HG03025 (cell line): ENCODE data around the gene LRSAM1.

ENCODE experiments used
- ATAC-seq: cut with Tn5 transposase; IDR thresholded peaks from one replicate; pipeline ENCODE4 v1.9.1; 2021; ENCODE audit warnings: mild to moderate bottlenecking, moderate library complexity; ENCODE audit not compliant: unreplicated experiment, low FRiP score

The LRSAM1 gene

DNA sequence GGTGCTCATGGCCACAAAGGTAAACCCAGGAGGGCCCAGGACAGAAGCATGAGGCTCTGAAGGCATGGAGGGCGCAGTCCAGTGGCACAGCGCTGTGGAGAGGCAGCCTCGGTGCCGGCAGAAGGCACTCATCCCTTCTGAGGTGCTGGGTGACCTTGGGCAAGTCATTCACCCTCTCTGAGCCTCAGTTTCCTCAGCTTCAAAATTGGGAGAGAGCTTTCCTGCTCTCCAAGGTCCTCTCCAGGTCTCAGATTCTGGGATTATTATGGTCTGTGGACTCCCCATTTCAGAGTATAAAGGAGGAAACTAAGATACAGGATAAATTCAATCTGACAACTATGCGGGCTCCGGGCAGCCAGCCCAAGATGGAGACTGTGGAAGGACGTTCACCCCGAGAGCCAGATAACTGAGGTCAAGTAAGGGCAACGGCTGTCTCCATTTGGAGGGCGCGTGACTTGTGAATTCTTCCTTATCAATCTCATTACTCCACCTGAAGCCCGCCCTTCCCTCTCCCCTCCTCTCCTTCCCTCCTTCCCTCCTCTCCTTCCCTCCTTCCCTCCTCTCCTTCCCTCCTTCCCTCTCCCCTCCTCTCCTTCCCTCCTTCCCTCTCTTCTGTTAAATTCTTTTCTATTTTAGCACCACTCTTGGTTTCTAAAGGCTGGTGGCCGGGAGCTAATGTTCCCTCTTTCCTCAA, 58.1 kb downstream of the LRSAM1 start:
- no peak for ATAC-seq

DNA sequence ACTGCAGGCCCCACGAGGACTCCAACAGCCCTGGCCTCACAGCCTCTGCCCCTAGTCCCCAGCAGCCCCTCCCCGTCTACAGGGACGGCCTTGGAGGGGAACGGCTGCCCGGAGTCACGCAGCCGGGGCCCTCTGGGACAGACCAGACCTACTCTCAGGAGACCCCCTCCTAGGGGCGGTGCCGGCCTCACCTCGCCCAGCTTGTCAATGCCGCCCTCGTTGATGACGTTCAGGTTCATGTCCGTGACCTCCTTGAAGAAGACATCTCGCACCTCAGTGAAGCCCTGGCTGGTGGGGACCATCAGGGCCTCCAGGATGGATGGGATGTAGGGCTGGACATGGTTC, 58.6 kb downstream of the LRSAM1 start:
- no peak for ATAC-seq

DNA sequence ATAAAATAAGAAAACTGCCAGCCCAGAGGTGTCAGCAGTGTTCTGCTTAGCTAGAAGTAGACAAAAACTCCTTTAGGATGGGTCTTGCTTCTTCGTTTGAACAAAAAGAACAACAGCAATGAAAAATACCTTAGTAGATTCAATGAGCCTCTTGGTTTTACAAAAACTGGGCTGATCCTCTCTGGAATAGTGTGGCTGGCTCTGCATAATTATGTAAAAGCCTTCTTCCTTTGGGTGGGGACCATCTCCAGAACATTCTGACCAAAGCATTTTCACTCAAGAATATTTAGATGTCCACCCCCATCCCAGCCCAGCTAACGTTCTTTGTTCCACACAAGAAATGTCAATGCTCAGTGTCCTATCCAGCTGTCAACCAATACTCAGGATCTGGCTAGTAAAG, 63.2 kb downstream of the LRSAM1 start:
- ATAC-seq: no peak

DNA sequence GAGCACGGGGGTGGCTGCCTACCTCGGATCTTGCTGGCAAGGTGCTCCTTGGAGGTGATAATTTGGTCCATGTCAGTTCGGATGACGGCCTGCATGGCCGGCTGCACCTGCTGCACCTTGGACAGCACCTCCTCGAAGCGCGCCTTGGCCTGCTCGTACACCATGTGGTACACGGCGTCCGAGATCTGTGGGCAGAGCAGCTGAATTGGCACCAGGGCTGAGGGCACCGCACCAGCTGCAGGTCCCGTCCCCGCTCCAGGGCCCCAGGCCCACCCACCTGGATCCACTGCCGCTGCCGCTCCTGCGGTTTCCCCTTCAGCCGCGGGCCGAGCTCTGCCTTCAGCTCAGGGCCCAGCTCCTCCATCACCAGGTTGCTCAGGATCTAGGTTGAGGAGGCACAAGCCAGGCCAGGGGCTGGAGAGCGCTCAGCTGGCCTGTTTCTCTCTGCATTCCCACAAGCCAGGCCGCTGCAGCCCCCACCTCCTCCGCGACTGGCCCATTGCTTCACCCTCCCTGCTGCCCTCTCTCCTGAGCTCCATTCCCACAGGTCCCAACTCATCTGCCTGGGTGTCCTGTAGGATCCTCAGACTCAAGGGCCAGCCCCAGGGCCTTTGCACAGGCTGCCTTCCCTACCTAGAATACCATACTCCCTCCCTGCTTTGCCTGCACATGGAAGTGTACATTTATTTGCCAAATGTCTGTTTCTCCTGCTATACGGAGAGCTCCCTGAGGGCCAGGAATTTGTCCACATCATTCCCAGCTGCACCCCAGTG, 65.7 kb downstream of the LRSAM1 start:
- no peak for ATAC-seq

DNA sequence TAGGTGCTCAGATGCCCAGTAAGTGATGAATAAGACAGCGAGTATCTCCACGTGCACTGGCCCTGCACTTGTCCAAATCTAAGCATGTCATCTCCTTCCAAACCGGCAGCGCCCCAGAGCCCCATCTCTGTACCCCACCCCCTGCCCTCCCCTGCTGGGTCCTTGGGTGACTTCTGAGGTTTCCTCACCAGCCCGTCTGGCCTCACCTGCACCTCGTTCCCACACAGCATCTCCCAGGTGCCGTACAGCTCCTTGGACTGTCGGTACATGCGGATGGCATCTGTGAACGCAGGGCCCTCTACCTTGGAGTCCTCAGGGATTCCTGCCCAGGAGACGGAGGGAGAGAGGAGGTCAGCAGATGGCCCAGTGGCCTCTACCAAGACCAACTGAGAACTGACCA, 66.3 kb downstream of the LRSAM1 start:
- no peak for ATAC-seq

DNA sequence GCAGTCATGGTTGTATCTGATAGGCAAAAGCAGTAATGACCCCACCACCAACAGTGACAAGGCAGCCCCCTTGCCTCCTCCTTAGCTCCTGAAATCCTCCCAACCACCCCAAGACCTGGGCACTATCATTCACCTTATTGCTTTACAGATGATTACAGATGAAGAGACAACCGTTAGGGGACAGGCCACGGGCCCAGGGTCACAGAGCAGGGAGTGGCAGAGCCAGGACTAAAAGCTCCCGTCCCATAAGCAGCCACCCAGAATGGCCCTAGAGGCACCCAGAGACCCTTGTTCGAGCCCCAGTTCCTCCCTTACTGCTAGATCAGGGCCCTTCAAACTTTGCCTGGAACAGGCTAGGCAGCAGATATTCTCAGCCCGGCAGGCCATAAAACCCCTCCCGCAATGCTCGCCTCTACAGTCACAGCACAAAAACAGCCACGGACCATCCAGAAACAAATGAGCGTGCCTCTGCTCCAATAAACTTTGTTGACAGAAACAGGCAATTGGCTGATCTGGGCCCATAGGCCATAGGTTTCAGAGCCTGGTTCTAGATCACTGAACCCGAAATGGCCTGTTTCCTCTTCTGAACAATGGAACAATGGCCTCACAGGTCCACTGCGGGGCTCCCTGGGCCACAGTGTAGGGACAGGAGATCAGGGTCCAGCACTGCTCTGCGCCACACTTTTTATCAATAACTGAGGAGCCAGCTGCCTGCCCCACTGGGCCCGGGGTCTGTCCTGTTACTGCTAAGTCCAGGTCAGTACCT, 67.0 kb downstream of the LRSAM1 start:
- no peak for ATAC-seq

DNA sequence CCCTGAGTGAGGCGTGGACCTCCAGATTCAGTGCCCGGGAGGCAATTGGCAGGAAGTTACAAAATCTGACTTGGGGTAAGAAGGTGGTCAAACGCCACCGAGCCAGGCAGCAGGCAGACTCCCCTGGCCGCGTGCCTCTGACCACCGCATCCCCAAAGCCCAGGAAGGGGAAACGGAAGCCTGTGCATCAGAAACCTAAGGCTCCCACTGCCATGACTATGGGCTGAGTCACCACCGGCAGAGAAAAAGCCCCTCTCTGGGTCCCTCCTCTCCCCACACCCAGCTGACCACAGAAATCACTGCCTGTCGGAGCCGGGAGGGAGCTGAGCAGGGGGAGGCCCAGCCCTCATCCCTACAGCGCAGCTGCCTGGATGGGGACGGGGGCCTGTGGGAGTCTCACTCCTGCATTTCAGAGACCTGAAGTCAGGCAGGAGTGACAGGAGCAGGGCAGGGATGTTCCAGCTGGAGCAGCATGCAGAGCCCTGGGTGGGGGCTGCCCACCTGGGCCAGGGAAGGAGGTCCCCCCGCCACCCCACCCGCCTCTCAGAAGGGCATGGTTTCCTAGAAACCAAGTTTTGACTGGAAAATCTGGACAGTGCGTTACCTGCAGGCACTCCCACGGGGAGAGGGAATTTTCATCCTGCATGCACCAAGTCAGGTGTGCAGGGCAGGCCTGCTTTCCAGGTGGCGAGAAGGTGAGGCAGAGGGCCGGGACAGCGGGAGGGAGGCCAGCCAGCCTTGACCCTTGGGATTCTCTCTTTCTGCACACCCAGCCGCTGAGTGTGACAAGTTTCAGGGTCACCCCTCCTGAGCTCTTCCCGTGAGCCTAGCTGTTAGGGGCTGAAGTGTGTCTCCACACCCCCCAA, 68.2 kb downstream of the LRSAM1 start:
- ATAC-seq: no peak

DNA sequence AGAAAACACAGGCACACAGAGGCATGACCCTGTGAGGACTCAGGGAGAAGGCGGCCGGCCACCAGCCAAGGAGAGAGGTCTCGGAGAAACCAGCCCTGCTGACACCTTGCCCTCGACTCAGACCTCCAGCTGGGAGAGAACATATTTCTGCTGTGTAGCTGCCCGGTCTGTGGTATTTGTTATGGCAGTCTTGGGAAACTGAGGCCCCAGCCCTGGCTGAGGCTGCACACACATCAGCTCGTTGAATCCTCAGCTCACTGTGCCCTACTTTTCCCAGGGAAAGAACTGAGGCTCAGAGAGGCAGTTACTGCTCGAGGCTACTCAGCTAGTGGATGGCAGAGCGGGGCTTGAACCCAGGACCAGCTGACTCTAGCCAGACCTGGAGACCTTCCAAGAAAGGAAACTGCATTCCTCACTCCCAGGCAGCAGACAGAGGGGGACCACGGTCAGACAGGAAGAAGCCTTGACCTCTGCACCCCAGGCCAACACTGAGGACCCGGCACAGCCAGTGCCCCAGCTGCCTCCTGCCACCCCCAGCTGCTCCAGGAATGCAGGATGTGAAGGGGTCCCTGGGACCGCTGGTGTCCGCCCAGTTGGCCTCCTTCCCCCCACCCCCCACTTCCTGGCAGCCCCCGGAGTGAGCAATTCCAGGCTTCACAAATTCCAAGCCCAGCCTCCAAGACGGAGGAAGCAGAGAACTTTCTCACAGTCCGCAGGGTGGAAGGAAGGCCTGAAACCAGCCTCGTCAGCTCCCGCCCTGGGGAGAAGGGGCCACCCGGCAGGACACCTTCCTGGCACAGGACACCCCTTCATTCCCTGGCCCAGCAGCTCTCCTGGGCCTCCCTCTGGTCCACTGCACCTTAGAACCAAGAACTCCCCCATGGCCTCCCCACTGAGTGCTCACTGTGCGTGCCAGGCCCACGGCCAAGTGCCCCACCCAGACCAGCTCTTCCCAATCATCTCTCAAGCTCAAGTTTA, 69.9 kb downstream of the LRSAM1 start:
- ATAC-seq: no peak

DNA sequence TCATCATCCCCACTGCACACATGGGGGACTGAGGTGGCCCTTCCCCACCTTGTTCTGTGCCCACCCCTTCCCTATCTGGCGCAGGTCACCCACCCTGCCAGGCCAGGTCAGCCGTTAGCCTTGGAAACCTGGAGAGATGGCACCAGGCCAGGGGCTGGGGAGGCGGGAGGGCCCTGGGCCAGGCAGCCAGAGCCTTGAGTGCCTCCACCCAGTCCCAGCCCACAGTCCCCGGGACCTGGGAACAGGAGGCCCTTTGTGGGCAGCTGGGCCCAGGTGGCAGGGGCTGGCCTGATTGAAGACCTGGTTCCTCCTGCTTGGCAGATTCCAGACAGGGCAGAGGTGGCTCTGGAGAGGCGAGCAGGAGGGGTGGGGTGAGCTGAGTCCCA, 70.6 kb downstream of the LRSAM1 start:
- ATAC-seq: no peak

DNA sequence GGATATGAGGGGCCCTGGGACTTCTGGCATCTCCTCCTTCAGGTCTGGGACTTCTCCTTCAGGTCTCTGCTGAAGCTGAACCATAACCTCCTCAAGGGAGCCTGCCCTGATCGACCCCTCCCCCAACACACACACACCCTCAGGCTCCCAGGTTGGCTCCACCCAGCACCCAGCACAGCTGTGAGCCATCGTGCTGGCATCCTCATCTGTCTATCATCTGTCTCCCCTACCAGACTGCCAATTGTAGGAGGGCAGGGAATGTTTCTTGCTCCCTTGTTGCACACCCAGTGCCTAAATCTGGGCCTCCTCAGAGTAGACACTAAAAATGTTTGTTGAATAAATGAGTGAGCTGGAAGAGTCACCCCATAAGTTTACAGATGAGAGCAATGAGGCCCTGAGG, 71.4 kb downstream of the LRSAM1 start:
- no peak for ATAC-seq

DNA sequence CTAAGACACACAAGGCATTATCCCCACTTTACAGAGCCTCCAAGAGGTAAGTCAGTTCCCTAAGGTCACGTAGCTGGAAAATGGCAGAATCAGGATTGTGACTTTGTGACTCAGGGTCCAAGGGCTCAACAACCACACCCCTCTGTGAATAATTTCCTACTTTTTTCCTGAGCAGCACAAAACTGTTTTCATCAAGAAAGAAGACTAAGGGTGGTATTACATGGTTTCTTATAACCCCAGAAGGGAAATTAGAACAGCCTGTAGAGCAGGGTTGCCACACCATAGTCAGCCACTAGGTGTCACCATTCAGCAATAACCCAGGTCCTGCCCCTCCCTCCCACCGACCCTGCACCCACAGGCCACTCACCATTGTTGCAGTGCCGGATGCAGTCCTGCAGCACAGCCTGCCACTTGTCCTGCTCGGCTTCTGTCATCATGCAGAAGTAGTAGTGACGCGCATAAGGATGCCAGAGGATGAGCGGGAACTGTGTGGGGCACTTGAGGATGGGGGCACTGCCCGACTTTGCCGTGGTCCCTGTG, 72.1 kb downstream of the LRSAM1 start:
- ATAC-seq: no peak

DNA sequence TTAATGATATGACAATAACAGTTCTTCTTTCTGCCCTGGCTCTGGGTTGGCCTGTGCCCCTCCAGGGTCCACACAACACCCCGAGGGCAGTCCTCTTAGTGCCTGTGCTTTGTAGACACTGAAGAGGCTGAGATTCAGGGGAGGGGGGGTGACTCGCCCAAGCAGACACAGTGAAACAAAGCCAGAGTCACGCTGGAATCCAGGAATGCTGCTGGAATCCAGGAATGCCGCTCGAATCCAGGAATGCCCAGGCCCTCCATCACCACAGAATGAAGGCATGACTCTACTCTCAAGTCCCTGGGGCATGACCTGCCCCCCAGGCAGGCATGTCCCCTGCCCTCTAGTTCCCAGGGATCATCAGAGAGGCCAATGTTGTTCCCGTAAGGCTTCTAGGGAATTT, 73.1 kb downstream of the LRSAM1 start:
- no peak for ATAC-seq

DNA sequence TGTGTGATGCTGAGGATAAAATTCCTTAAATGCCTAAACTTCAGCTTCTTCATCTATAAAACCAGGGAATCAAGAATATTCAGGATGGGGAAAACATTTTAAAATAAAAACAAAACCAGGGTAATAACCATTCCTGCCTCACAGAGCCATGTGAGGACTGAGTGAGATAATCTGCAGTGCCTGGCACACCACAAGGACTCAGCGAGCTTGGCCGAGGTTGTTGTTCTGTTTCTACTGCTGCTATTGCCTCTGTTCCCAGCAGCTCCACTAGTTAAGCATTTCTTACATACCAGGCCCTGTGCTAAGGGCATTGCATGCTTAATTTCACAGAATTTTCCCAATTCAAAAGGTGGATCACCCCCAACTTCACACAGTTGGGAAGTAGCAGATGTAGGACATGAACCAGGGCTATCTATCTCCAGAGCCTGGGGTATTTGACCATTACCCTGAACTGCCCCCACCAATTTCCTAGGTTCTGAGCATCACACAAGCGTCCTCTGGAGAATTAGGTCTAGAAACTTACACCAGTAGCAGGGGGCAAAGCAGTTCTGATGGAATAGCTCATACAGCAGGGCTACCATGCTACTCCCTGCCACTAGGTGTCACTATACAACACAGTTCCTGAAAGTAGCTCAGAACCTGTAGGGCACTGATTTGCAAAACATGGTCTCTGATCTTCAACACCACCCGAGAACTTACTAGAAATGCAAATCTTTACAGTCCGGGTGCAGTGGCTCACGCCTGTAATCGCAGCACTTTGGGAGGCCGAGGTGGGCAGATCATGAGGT, 74.3 kb downstream of the LRSAM1 start:
- no peak for ATAC-seq

DNA sequence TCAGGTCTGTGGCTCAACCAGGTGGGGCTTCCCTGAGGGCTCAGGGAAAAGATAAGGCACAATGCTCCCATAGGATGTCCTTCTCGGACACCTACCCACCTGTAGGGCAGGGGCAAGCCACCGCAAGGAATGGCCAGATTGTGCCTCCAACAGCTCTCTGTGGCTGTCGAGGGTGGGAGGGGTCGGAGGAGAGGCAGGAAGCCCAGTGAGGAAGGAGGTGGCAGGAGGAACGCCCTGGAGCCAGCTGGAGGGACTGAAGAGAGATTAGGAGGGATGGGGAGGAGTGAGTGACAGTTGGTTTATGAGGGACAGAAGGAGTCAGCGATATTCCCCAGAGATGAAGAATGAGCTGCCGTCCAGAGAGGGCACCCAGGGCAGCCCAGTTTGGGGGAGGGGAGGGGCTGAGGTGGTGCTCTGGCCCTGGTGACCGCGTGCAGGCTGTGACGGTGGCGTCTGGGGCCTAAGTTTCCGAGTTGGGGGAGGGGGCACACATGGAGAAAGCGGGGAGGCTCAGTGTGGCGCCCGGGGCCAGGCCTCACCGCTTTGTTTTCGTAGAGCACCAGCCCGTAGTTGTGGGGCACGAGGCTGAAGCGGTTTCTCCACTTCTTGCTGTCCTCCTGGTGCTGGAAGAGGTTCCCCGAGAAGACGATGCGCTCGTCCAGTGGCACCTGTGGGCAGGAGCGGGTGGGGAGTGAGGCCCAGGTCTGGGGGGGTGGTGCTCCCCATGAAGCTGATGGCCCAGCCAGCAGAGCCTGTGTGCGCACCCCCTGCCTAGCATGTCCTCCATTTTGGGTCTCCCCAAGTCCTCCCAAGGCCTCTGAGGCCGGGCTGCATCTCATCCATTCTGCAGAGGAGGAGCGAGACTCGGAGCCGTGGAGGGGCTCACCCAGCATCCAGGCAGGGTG, 75.6 kb downstream of the LRSAM1 start:
- no peak for ATAC-seq

DNA sequence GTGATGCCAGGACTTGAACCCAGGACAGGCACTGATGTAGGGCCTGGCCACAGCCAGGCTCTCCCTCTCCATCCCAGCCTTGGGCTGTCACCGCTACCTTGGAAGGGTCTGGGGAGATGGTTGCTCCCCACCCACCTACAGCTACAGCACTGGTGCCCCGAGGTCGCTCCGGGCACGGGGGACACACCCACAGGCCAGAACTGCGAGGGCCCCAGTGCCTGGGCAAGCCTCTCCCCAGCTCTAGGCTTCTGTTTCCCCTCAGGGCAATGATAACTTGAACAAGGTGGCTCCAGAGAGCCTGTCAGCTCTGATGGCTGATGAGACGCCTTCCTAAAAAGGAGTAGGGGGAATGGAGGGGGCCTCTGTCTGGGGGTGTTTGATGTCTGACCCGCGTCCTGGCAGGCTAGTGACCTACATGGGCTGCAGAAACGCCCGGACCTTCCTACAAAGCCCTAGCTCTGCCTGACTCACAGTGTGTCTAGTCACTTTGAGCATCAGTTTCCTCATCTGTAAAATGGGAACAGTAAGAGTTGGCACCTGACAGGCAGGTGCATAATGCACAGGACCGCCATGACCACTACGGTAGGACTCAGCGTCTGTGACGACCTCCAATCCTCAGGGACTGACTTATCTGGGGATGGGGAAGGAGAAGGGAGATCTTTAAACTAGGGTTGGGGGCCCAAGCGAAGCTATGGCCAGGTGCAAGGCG, 76.4 kb downstream of the LRSAM1 start:
- ATAC-seq: no peak

DNA sequence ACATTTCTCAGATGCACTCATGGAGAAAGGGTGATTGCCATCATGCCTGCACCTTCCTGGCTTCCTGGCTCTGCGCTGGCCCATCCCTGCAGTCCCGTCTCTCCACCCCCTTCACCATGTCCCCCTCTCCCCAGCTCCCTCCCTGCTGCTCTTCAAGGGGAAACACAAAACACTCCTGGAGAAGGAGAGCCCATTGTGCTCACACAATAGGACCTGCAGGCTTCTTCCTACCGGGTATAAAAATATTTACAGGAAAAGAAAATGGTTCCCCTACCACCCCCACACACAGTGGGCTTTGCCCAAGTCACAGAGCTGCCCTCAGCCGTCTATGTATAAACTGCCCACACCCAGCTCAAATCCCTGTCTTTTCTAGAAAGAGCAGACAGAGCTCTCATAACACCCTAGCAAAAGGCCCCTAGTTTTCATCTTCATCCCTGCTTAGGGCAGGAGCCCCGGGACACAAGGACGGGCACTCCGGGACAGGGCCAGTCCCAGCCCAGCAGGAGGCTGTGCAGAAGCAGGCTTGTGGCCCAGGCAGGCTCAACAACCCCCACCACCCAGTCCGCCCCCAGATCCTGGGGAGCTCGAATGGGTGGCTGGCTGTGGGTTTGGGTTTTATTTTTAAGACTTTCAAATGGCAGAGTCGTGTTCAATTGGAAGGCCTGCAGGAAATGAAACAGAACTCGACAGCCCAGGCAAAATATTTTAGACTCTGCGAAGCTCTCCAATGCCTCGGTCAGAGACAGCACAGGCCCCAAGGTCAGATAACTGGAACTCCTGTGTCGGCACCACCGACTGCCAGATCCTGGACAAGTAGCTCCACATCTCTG, 77.3 kb downstream of the LRSAM1 start:
- ATAC-seq: no peak
